ENCODE data around the gene NTM.

The NTM gene

DNA sequence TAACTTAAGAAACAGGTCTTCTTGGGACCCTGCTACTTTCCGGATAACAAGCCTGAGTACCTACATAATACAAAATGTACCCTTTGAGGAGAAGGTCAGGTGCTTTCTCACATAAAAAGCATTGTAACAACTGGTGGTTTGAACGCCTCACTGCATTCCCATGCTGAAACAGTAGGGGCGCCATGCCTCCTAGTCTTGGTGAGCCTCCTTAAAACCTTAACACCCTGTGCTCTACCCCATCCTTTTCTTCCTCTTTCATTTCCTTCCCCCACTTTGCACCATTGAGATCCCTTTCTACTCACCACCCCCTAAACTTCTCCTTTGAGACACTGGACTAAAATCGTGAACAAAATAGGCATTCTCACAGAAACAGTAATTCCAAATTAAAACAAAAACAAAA lies 729.3 kb downstream of the NTM start:
- TF ChIP-seq, protein P1, sequence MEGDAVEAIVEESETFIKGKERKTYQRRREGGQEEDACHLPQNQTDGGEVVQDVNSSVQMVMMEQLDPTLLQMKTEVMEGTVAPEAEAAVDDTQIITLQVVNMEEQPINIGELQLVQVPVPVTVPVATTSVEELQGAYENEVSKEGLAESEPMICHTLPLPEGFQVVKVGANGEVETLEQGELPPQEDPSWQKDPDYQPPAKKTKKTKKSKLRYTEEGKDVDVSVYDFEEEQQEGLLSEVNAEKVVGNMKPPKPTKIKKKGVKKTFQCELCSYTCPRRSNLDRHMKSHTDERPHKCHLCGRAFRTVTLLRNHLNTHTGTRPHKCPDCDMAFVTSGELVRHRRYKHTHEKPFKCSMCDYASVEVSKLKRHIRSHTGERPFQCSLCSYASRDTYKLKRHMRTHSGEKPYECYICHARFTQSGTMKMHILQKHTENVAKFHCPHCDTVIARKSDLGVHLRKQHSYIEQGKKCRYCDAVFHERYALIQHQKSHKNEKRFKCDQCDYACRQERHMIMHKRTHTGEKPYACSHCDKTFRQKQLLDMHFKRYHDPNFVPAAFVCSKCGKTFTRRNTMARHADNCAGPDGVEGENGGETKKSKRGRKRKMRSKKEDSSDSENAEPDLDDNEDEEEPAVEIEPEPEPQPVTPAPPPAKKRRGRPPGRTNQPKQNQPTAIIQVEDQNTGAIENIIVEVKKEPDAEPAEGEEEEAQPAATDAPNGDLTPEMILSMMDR (IDR thresholded peaks at IDR 0.05; ENCODE audit: low read depth, low read length) = peak; percentile 35
- in situ Hi-C loops (cut with HindIII; ENCODE audit: low sequenced_read_pairs) = no loop called here
- no peak for DNase-seq (ENCODE audit: low read depth, low spot score)
- no peak overlapping the region for H3K4me3 ChIP-seq (ENCODE audit: low read depth, low read length)

DNA sequence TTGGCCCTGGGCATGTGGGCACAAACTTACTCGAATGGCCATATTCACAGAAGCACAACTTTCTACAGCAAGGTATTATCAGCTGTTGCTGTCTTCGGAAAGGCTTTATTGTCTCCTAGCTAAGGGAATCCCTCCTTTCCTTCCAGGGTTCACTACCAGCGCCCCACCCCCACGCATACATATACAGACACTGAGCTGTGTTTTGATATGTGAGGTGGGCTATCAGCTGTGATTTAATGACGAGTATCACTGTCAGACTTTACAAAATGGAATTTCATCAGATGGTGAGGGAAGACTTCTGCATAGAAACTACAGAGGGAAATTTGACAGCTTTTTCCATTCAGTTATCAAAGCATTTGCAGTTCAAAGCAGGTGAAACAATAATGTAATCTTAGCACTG lies 730.2 kb downstream of the NTM start:
- DNase-seq (ENCODE audit: low read depth, low spot score) = no peak
- H3K4me3 ChIP-seq (ENCODE audit: low read depth, low read length) = no peak overlapping the region
- TF ChIP-seq, protein P1 (IDR thresholded peaks at IDR 0.05; ENCODE audit: low read depth, low read length) = no peak
- in situ Hi-C loops (cut with HindIII; ENCODE audit: low sequenced_read_pairs) = no loop called here

DNA sequence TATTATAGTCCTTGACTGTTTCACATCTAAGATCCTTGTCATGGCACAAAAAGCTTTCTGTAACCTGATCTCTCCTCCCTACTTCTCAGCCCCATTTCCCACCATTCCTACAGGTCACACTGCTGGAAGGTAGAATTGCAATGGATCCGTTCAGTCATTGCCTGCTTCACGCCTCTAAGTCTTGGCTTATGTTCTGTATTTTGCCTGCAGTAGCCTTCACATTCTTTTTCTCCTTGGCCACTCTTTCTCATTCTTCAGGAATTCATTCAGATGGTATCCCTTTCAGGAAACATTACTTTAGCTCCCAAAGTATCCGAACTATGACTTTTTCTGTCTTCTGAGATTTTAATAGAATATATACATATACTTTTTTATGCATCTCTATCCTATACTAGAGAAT lies 731.5 kb downstream of the NTM start:
- H3K4me3 ChIP-seq (ENCODE audit: low read depth, low read length) = no peak overlapping the region
- DNase-seq (ENCODE audit: low read depth, low spot score) = peak; percentile 51
- in situ Hi-C loops (cut with HindIII; ENCODE audit: low sequenced_read_pairs) = no loop called here
- TF ChIP-seq, protein P1 (IDR thresholded peaks at IDR 0.05; ENCODE audit: low read depth, low read length) = no peak

DNA sequence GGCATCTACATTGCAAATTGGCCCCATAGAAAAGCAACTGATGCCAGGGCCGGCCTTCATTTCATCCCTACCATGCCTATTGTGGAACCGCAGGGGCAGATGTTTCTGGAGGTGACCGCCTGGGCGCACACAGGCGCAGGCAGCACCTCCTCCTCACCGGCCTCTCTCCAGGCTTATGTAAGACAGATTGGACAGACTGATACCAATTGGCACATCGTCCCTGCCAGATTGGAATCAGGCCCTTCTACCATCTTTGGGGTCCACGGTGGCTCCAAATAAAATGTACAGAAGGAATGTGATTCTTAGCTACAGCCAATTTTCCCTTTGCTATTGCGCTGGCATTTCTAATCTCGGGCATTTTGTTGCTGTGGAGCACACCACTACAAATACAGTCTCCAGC lies 732.6 kb downstream of the NTM start:
- in situ Hi-C loops (cut with HindIII; ENCODE audit: low sequenced_read_pairs) = no loop called here
- TF ChIP-seq, protein P1 (IDR thresholded peaks at IDR 0.05; ENCODE audit: low read depth, low read length) = no peak
- no peak overlapping the region for H3K4me3 ChIP-seq (ENCODE audit: low read depth, low read length)
- no peak for DNase-seq (ENCODE audit: low read depth, low spot score)

DNA sequence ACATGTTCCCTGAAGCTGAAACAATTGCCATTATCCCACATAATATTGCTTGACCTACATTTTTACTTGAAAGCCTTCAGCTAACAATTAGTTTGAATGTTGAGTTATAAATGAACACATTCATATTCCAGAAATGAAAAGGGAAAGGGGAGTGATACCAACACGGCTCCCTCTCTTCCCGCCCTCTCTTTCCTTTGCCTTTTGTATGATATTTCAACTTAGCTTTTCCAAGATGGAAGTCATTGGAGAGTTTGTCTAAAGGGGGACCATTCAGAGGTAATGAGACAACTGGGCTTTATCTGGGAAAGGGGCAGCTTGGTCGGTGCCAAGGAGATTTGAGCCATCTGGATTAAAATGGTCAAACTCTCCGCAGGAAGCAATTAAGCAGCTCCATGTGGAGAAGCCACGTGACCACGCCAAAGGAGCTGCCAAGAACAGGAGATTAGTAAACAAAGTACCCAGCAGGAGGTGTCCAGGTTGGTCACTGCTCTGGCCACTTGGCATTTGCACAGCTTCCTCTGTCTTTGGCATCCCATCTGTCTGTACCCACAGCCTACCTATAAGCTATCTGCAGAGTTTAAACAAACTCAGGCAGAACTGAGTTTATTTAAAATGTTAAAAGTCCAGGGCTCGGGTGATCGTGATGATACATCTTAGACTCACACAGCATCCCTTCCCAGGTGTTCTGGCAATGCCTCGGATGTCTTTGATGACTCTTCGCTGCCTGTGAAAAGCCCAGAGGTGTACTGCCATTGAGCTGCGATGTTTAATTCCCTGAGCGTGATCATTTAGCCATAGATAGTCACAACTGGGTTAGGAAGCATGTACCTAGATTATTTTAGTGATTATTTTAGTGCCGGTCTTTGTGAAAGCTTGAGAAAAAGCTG lies 735.9 kb downstream of the NTM start:
- DNase-seq (ENCODE audit: low read depth, low spot score) = peak; percentile 80
- no peak overlapping the region for H3K4me3 ChIP-seq (ENCODE audit: low read depth, low read length)
- TF ChIP-seq, protein P1 (IDR thresholded peaks at IDR 0.05; ENCODE audit: low read depth, low read length) = no peak
- in situ Hi-C loops (cut with HindIII; ENCODE audit: low sequenced_read_pairs) = no loop called here

DNA sequence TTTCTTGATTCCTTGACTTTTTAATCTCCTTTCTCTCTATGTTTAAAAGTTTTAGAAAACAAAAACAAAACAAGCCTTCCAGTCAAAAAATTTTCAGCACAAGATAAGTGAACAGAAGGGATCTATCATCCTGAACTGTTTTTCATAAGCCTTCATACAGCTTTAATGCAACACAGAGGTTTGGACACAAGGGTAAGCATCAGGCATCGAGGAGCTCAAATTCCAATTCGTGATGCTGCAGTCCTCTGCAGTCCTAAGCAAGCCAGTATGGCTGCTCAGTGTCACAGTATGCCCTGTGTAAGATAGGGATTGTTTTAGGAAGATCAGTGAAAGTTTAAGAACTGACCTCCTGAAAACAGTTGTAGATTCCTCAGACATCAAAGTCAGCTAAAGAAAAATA lies 740.9 kb downstream of the NTM start:
- in situ Hi-C loops (cut with HindIII; ENCODE audit: low sequenced_read_pairs) = no loop called here
- TF ChIP-seq, protein P1 (IDR thresholded peaks at IDR 0.05; ENCODE audit: low read depth, low read length) = no peak
- no peak for DNase-seq (ENCODE audit: low read depth, low spot score)
- no peak overlapping the region for H3K4me3 ChIP-seq (ENCODE audit: low read depth, low read length)

All from astrocyte of the spinal cord (primary cell).